22Rv1 (cell line): Measurements from ENCODE around the gene NUP153.

ENCODE experiments used
- ZFX ChIP-seq: fragments of 450-650 bp; IDR thresholded peaks from 2 replicates; pipeline ENCODE4 v1.6.1; 2017; ENCODE audit warnings: antibody characterized with exemption, borderline replicate concordance
- TF ChIP-seq, protein P1 (sequence below): fragments of 450-650 bp; IDR thresholded peaks from 2 replicates; pipeline ENCODE4 v1.5.1; 2017; ENCODE audit warnings: mild to moderate bottlenecking

- TF ChIP-seq, protein P1, sequence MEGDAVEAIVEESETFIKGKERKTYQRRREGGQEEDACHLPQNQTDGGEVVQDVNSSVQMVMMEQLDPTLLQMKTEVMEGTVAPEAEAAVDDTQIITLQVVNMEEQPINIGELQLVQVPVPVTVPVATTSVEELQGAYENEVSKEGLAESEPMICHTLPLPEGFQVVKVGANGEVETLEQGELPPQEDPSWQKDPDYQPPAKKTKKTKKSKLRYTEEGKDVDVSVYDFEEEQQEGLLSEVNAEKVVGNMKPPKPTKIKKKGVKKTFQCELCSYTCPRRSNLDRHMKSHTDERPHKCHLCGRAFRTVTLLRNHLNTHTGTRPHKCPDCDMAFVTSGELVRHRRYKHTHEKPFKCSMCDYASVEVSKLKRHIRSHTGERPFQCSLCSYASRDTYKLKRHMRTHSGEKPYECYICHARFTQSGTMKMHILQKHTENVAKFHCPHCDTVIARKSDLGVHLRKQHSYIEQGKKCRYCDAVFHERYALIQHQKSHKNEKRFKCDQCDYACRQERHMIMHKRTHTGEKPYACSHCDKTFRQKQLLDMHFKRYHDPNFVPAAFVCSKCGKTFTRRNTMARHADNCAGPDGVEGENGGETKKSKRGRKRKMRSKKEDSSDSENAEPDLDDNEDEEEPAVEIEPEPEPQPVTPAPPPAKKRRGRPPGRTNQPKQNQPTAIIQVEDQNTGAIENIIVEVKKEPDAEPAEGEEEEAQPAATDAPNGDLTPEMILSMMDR: peak; percentile 12
- no peak for TF ChIP-seq ZFX
Observed at GRCh38 chr6:17705778-17706579, 746 bp downstream of the NUP153 start.
